GM12878 (cell line): ENCODE data around the gene KCNK13. TPM values are rescaled to one million over a fixed set of nuclear protein-coding genes. Genes with fewer than 3 reads are reported as not detected.

Experiments
- ATAC-seq: fragments of 200-7000 bp; cut with Tn5 transposase; 3 replicates; pipeline ENCODE4 v1.9.1; 2020; ENCODE audit warnings: mild to moderate bottlenecking, moderate library complexity
- BruUV-seq: library from RNA; stranded (reverse); fragments of 400-500 nt; replicated peaks from 2 replicates; lab custom pipeline; 2021; lab: Mats Ljungman, UMichigan
- CTCF ChIA-PET: fragments of 300-600 bp; sonication (Branson Sonifier 250); formaldehyde crosslinking; extraction: SDS; loops from one replicate; lab custom pipeline; 2021; ENCODE audit warnings: inconsistent platforms; lab: Yijun Ruan, JAX
- POLR2A ChIA-PET: fragments of 350-600 bp; formaldehyde crosslinking; extraction: SDS; loops from one replicate; lab custom pipeline; 2021; ENCODE audit warnings: inconsistent platforms; lab: Charles Lee
- RAD21 ChIA-PET: fragments of 300-600 bp; sonication (Branson Sonifier 250); formaldehyde crosslinking; loops from one replicate; lab custom pipeline; 2023; ENCODE audit warnings: antibody characterized with exemption; ENCODE audit not compliant: unreplicated experiment; lab: Charles Lee
- SMC1A ChIA-PET: fragments of 300-600 bp; sonication (Branson Sonifier 250); formaldehyde crosslinking; loops from one replicate; lab custom pipeline; 2023; ENCODE audit not compliant: unreplicated experiment, uncharacterized antibody; lab: Charles Lee
- DNase-seq: peaks from one replicate; pipeline ENCODE4 v3.0.0-alpha.2; 2011; ENCODE audit warnings: low read depth, low spot score
- FAIRE-seq: peaks from 3 replicates; lab custom pipeline; 2011; peaks lifted over from hg19 to GRCh38; lab: Jason Lieb, UNC
- H2AFZ ChIP-seq: 2 replicates; pipeline ENCODE4 v1.6.0; 2011; ENCODE audit warnings: low read depth, low read length, control low read depth; ENCODE audit not compliant: control insufficient read depth
- H3K27ac ChIP-seq: 2 replicates; pipeline ENCODE4 v1.5.1; 2011; ENCODE audit warnings: control low read depth; ENCODE audit not compliant: control insufficient read depth, insufficient read depth
- H3K27me3 ChIP-seq, 2 experiments: replicated peaks in 1 of 2; 2 replicates each; pipeline versions ENCODE4 v1.6.0 to v1.6.1; 2011; ENCODE audit warnings: low read length in 1 of 2; ENCODE audit not compliant: control insufficient read depth in 2 of 2, insufficient read depth in 2 of 2
- H3K36me3 ChIP-seq, 2 experiments: 2 replicates each; pipeline ENCODE4 v1.5.1; 2011; ENCODE audit warnings: low read length in 1 of 2; ENCODE audit not compliant: control insufficient read depth in 2 of 2, insufficient read depth in 2 of 2
- H3K4me1 ChIP-seq: 2 replicates; pipeline ENCODE4 v1.6.1; 2011; ENCODE audit warnings: mild to moderate bottlenecking, low read length, moderate library complexity, mixed read lengths; ENCODE audit not compliant: control insufficient read depth, insufficient read depth
- H3K4me2 ChIP-seq: 2 replicates; pipeline ENCODE4 v1.6.0; 2011; ENCODE audit warnings: control low read depth; ENCODE audit not compliant: control insufficient read depth, insufficient read depth
- H3K4me3 ChIP-seq: fragments of 200-600 bp; sonication (generic); 2 replicates; pipeline ENCODE4 v1.5.1; 2016
- H3K79me2 ChIP-seq: 2 replicates; pipeline ENCODE4 v1.6.0; 2011; ENCODE audit warnings: low read length; ENCODE audit not compliant: control insufficient read depth, insufficient read depth
- H3K9ac ChIP-seq: 2 replicates; pipeline ENCODE4 v1.8.0; 2011; ENCODE audit warnings: low read length, control low read depth, mixed read lengths; ENCODE audit not compliant: control insufficient read depth, insufficient read depth
- H3K9me3 ChIP-seq: replicated peaks from 3 replicates; pipeline ENCODE4 v1.5.1; 2011; ENCODE audit warnings: mild to moderate bottlenecking, low read length; ENCODE audit not compliant: control insufficient read depth, insufficient read depth
- H4K20me1 ChIP-seq: 2 replicates; pipeline ENCODE4 v1.6.0; 2011; ENCODE audit not compliant: control insufficient read depth, insufficient read depth
- BHLHE40 ChIP-seq, 2 experiments: fragments of 450-650 bp in 1 of 2; IDR thresholded peaks; 2 replicates each; pipeline ENCODE4 v1.6.1; 2011 to 2017; ENCODE audit warnings: low read depth in 2 of 2, borderline replicate concordance in 1 of 2, improper control_type of control experiment in 1 of 2, low read length in 1 of 2, mild to moderate bottlenecking in 1 of 2
- CREB1 ChIP-seq: IDR thresholded peaks from 2 replicates; pipeline ENCODE4 v1.6.1; 2012; ENCODE audit warnings: low read depth, mild to moderate bottlenecking, inconsistent platforms
- ETV6 ChIP-seq, 2 experiments: fragments of 450-650 bp in 1 of 2; IDR thresholded peaks in 1 of 2; conservative IDR thresholded peaks in 1 of 2; 2 replicates each; pipeline ENCODE4 v1.6.1; 2014; ENCODE audit warnings: antibody characterized with exemption in 1 of 2, borderline replicate concordance in 1 of 2, low read depth in 1 of 2, mild to moderate bottlenecking in 1 of 2, moderate library complexity in 1 of 2
- FOXM1 ChIP-seq: IDR thresholded peaks from 2 replicates; pipeline ENCODE4 v1.6.1; 2012; ENCODE audit warnings: low read depth, mild to moderate bottlenecking, inconsistent platforms, low read length, moderate library complexity
- MYB ChIP-seq: fragments of 150-350 bp; IDR thresholded peaks from 2 replicates; pipeline ENCODE4 v1.6.1; 2014; ENCODE audit warnings: mild to moderate bottlenecking, low read depth, low read length, borderline replicate concordance
- NR2C1 ChIP-seq: fragments of 450-650 bp; IDR thresholded peaks from 2 replicates; pipeline ENCODE4 v1.6.1; 2017; ENCODE audit warnings: antibody characterized with exemption, mild to moderate bottlenecking, moderate library complexity
- PRDM15 ChIP-seq: fragments of 450-650 bp; formaldehyde crosslinking; IDR thresholded peaks from 2 replicates; pipeline ENCODE4 v1.4.0; 2020; ENCODE audit warnings: mild to moderate bottlenecking, moderate library complexity
- SMAD5 ChIP-seq: IDR thresholded peaks from 2 replicates; pipeline ENCODE4 v1.6.1; 2016; ENCODE audit warnings: antibody characterized with exemption, low read depth
- SREBF2 ChIP-seq: IDR thresholded peaks from 2 replicates; pipeline ENCODE4 v1.6.1; 2012; ENCODE audit warnings: mild to moderate bottlenecking, low read length
- WGBS: methylation state at CpG from one replicate; pipeline ENCODE4 v1.1.6; 2016; ENCODE audit warnings: low lambda C conversion rate; ENCODE audit not compliant: insufficient replicate concordance, insufficient coverage; ENCODE audit errors: missing lambda C conversion rate; 5-methylcytosine and 5-hydroxymethylcytosine counted together
- in situ Hi-C: fragments of 300-500 bp; cut with MboI; formaldehyde crosslinking; loops from 9 replicates; pipeline ENCODE4 v1.14.3; 2018; ENCODE audit warnings: mixed read lengths
- intact Hi-C: fragments of 100-400 bp; cut with micrococcal nuclease; formaldehyde crosslinking; loops from one replicate; pipeline ENCODE4 v1.14.2; 2022; ENCODE audit not compliant: unreplicated experiment
- polyA plus RNA-seq, 11 experiments: library from polyadenylated mRNA; depleted of rRNA in 4 of 11; unstranded in 6 of 11; stranded (reverse) in 5 of 11; fragments of >200 nt; fragmentation: Nextera tagmentation in 4 of 11; fragmentation: Illumina TruSeq in 1 of 11; extraction: Ambion mirVana in 4 of 11; extraction: Trizol in 1 of 11; gene quantifications; 1 replicate in 1 of 11; 2 replicates in 10 of 11; pipeline versions ENCODE4 v1.2.1 to v1.2.3, GENCODE V29; 2011 to 2016; ENCODE audit warnings: inconsistent platforms in 2 of 11, missing spikeins in 2 of 11, low read depth in 1 of 11
- total RNA-seq, 4 experiments: library from RNA; depleted of rRNA in 3 of 4; stranded (reverse); fragments of >200 nt in 3 of 4; fragmentation: Illumina TruSeq in 1 of 4; extraction: Trizol in 1 of 4; gene quantifications; 2 replicates each; pipeline versions ENCODE4 v1.2.1 to v1.2.3, GENCODE V29; 2013 to 2021
- TF ChIP-seq, protein P1 (sequence below): IDR thresholded peaks from 2 replicates; pipeline ENCODE4 v1.6.1; 2011; ENCODE audit warnings: mild to moderate bottlenecking, low read depth, low read length, moderate library complexity; ENCODE audit not compliant: insufficient replicate concordance

Gene KCNK13
- total and polyA plus RNA-seq, 10 of the 15 experiments (the other 5 are each of a cell fraction or from before 2014, with no cell fraction given), result not detected

GRCh38 chr14:90175631-90176030, 113.8 kb downstream of the KCNK13 start:
- 44% methylated on average over 3 of the region's 3 CpGs for WGBS
- CTCF ChIA-PET, result no interaction called here
- in situ Hi-C loops, result no loop called here

GRCh38 chr14:90177539-90178189, 115.9 kb downstream of the KCNK13 start:
- Histone ChIP-seq H3K79me2 (no peaks in the 10 kb centered on the region), H3K4me2 (no peak overlapping the region), H3K36me3 (no peaks in the 10 kb centered on the region), H2AFZ (no peak overlapping the region), H3K4me3 (no peak overlapping the region), H4K20me1 (no peaks in the 10 kb centered on the region), H3K27ac (no peak overlapping the region), H3K4me1 (no peaks in the 10 kb centered on the region), H3K9ac (no peak overlapping the region), H3K27me3 (no peaks in the 10 kb centered on the region), H3K9me3 (no peaks in the 10 kb centered on the region)
- ATAC-seq (no peak), DNase-seq (no peak), FAIRE-seq (no peak)
- SMC1A ChIA-PET, result no interaction called here
- no TSS peak for BruUV-seq
- intact Hi-C loops, result no loop called here
- POLR2A ChIA-PET, result no interaction called here
- CTCF ChIA-PET, result no interaction called here
- RAD21 ChIA-PET, result no interaction called here
- in situ Hi-C loops, result no loop called here
- 31% methylated on average over 3 of the region's 3 CpGs for WGBS
- no peak for TF ChIP-seq FOXM1
- TF ChIP-seq SMAD5, result no peak
- TF ChIP-seq PRDM15 (CRISPR knock-in tag), result no peak
- no peak for TF ChIP-seq ETV6 (conservative IDR thresholded peaks at IDR 0.05 in 1 of 2, IDR thresholded peaks at IDR 0.05 in 1 of 2; ENCODE audit: borderline replicate concordance in 1 of 2, low read depth in 1 of 2)
- TF ChIP-seq NR2C1, result no peak
- no peak for TF ChIP-seq SREBF2
- TF ChIP-seq, protein P1, sequence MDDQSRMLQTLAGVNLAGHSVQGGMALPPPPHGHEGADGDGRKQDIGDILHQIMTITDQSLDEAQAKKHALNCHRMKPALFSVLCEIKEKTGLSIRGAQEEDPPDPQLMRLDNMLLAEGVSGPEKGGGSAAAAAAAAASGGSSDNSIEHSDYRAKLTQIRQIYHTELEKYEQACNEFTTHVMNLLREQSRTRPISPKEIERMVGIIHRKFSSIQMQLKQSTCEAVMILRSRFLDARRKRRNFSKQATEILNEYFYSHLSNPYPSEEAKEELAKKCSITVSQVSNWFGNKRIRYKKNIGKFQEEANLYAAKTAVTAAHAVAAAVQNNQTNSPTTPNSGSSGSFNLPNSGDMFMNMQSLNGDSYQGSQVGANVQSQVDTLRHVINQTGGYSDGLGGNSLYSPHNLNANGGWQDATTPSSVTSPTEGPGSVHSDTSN, result no peak

More at GRCh38 chr14:90175631-90176030, 113.8 kb downstream of the KCNK13 start:
- SMC1A ChIA-PET, result interaction anchor here (0.8 kb wide), 1 partner anchor 17 kb away, joined by 3 read pairs; no protein-coding TSS in a partner anchor
- Histone ChIP-seq H3K4me3 (no peak overlapping the region), H3K9me3 (no peaks in the 10 kb centered on the region), H3K27me3 (no peaks in the 10 kb centered on the region), H3K27ac (no peak overlapping the region), H2AFZ (no peak overlapping the region), H3K4me2 (no peak overlapping the region), H3K36me3 (no peaks in the 10 kb centered on the region), H3K4me1 (no peaks in the 10 kb centered on the region), H4K20me1 (no peaks in the 10 kb centered on the region), H3K9ac (no peak overlapping the region), H3K79me2 (no peaks in the 10 kb centered on the region)
- DNase-seq (no peak), ATAC-seq (no peak), FAIRE-seq (no peak)
- BruUV-seq, result no TSS peak
- RAD21 ChIA-PET, result no interaction called here
- POLR2A ChIA-PET, result no interaction called here
- TF ChIP-seq FOXM1 (no peak), MYB (no peak), BHLHE40 (IDR thresholded peaks at IDR 0.05; ENCODE audit: borderline replicate concordance in 1 of 2, low read depth in 2 of 2, low read length in 1 of 2) (no peak), CREB1 (no peak)
- intact Hi-C loops, result no loop called here
